ENCODE data around the gene NCOA3.

NCOA3 gene

GRCh38 chr20:47622118-47622665, 120.5 kb downstream of the NCOA3 start:
- Histone ChIP-seq H3K4me1 (ENCODE audit: insufficient read depth, low read length, poor library complexity, severe bottlenecking) (no peaks in the 10 kb centered on the region), H3K36me3 (ENCODE audit: insufficient read depth, low read length) (peaks cover 34% of the 10 kb centered on the region; the same call in 1 of the 2 replicates), H3K4me2 (ENCODE audit: low read depth, low read length, poor library complexity, severe bottlenecking) (no peak overlapping the region), H3F3A (ENCODE audit: low read depth) (no peaks in the 10 kb centered on the region), H3K9ac (ENCODE audit: low read depth, low read length, poor library complexity, severe bottlenecking) (no peak overlapping the region), H3K9me3 (ENCODE audit: insufficient read depth, low read depth, low read length) (no peaks in the 10 kb centered on the region), H3K27me3 (ENCODE audit: insufficient read depth, low read length, poor library complexity, severe bottlenecking) (no peaks in the 10 kb centered on the region), H3K79me2 (ENCODE audit: insufficient read depth, low read length) (no peaks in the 10 kb centered on the region), H3K4me3 (ENCODE audit: low read length, poor library complexity, severe bottlenecking) (no peak overlapping the region), H4K20me1 (ENCODE audit: insufficient read depth, low read length, poor library complexity, severe bottlenecking) (peaks cover 4% of the 10 kb centered on the region), H3K9me2 (replicated peaks; ENCODE audit: low read depth, low read length) (no peaks in the 10 kb centered on the region), H2AFZ (ENCODE audit: low read length) (no peak overlapping the region)
- no peak for TF ChIP-seq CTCF (conservative IDR thresholded peaks at IDR 0.05; ENCODE audit: low read length)
- TF ChIP-seq EZH2phosphoT487 (IDR thresholded peaks at IDR 0.05; ENCODE audit: borderline replicate concordance): no peak

GRCh38 chr20:47623206-47623605, 121.5 kb downstream of the NCOA3 start:
- Histone ChIP-seq H3K36me3 (ENCODE audit: insufficient read depth, low read length) (peaks cover 41% of the 10 kb centered on the region; the same call in 1 of the 2 replicates), H3K9me2 (replicated peaks; ENCODE audit: low read depth, low read length) (no peaks in the 10 kb centered on the region), H3F3A (ENCODE audit: low read depth) (no peaks in the 10 kb centered on the region)

GRCh38 chr20:47627540-47627939, 125.9 kb downstream of the NCOA3 start:
- H3K36me3 ChIP-seq (ENCODE audit: insufficient read depth, low read length): peaks cover 51% of the 10 kb centered on the region; the same call in 1 of the 2 replicates
- H3K9ac ChIP-seq (ENCODE audit: low read depth, low read length, poor library complexity, severe bottlenecking): no peak overlapping the region
- TF ChIP-seq CTCF (conservative IDR thresholded peaks at IDR 0.05; ENCODE audit: low read length) (no peak), EZH2phosphoT487 (IDR thresholded peaks at IDR 0.05; ENCODE audit: borderline replicate concordance) (no peak)
- no peaks in the 10 kb centered on the region for H3K9me2 ChIP-seq (replicated peaks; ENCODE audit: low read depth, low read length)
- H3K27me3 ChIP-seq (ENCODE audit: insufficient read depth, low read length, poor library complexity, severe bottlenecking): no peaks in the 10 kb centered on the region
- H3K4me1 ChIP-seq (ENCODE audit: insufficient read depth, low read length, poor library complexity, severe bottlenecking): no peaks in the 10 kb centered on the region
- no peaks in the 10 kb centered on the region for H3K79me2 ChIP-seq (ENCODE audit: insufficient read depth, low read length)
- no peaks in the 10 kb centered on the region for H3F3A ChIP-seq (ENCODE audit: low read depth)
- H2AFZ ChIP-seq (ENCODE audit: low read length): no peak overlapping the region
- H3K9me3 ChIP-seq (ENCODE audit: insufficient read depth, low read depth, low read length): no peaks in the 10 kb centered on the region
- H4K20me1 ChIP-seq (ENCODE audit: insufficient read depth, low read length, poor library complexity, severe bottlenecking): no peaks in the 10 kb centered on the region
- no peak overlapping the region for H3K4me2 ChIP-seq (ENCODE audit: low read depth, low read length, poor library complexity, severe bottlenecking)
- no peak overlapping the region for H3K4me3 ChIP-seq (ENCODE audit: low read length, poor library complexity, severe bottlenecking)

More at GRCh38 chr20:47623206-47623605, 121.5 kb downstream of the NCOA3 start:
- no peaks in the 10 kb centered on the region for H3K9me3 ChIP-seq (ENCODE audit: insufficient read depth, low read depth, low read length)
- H3K9ac ChIP-seq (ENCODE audit: low read depth, low read length, poor library complexity, severe bottlenecking): no peak overlapping the region
- H3K4me3 ChIP-seq (ENCODE audit: low read length, poor library complexity, severe bottlenecking): no peak overlapping the region
- peaks cover 4% of the 10 kb centered on the region for H4K20me1 ChIP-seq (ENCODE audit: insufficient read depth, low read length, poor library complexity, severe bottlenecking)
- H3K4me1 ChIP-seq (ENCODE audit: insufficient read depth, low read length, poor library complexity, severe bottlenecking): no peaks in the 10 kb centered on the region
- no peaks in the 10 kb centered on the region for H3K79me2 ChIP-seq (ENCODE audit: insufficient read depth, low read length)
- no peaks in the 10 kb centered on the region for H3K27me3 ChIP-seq (ENCODE audit: insufficient read depth, low read length, poor library complexity, severe bottlenecking)
- TF ChIP-seq EZH2phosphoT487 (IDR thresholded peaks at IDR 0.05; ENCODE audit: borderline replicate concordance) (no peak), CTCF (conservative IDR thresholded peaks at IDR 0.05; ENCODE audit: low read length) (no peak)
- no peak overlapping the region for H3K4me2 ChIP-seq (ENCODE audit: low read depth, low read length, poor library complexity, severe bottlenecking)
- H2AFZ ChIP-seq (ENCODE audit: low read length): no peak overlapping the region
